ENCODE measurements around the gene SPACA4.

DNA sequence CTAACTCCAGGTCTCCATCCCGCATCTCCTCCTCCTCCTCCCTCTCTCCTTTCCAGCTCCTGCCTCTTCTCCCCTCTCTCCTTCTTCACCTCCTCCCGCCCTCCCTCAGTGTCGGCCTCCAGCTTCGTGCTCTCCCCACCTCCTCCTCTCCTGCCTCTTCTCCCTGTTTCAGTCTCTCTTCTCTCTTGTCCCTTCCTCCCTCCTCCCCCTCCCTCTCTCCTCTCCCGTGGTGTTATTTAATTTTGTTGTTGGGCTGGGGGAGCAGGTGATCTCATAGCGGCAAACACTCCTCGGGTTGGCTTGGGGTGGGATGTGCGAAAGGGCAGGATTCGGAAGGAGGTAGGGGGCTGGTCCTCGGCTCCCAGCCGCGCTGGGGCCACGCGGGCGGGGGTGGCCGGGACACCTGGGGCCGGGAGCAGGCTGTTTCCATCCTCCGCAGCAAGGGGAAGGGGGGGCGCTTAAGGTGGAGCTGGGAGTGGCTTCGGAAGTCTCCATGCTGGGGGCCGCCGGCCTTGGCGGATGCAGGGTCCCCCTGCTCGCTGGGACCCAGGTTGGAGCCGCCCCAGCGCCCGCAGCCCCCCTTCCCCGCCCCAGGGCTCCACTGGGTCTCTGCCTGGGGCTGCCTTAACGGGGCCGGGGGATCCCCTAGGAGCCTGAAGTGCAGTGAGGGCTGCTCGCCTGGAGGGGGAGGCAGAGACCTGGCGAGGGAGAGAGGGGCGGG is 39.6 kb downstream of the SPACA4 start, which contains the start of gene CA11:
- TF ChIP-seq, protein P1, sequence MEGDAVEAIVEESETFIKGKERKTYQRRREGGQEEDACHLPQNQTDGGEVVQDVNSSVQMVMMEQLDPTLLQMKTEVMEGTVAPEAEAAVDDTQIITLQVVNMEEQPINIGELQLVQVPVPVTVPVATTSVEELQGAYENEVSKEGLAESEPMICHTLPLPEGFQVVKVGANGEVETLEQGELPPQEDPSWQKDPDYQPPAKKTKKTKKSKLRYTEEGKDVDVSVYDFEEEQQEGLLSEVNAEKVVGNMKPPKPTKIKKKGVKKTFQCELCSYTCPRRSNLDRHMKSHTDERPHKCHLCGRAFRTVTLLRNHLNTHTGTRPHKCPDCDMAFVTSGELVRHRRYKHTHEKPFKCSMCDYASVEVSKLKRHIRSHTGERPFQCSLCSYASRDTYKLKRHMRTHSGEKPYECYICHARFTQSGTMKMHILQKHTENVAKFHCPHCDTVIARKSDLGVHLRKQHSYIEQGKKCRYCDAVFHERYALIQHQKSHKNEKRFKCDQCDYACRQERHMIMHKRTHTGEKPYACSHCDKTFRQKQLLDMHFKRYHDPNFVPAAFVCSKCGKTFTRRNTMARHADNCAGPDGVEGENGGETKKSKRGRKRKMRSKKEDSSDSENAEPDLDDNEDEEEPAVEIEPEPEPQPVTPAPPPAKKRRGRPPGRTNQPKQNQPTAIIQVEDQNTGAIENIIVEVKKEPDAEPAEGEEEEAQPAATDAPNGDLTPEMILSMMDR (IDR thresholded peaks at IDR 0.05) = peak; percentile 88
- TF ChIP-seq POLR2AphosphoS5 (IDR thresholded peaks at IDR 0.05; ENCODE audit: low read depth, low read length) = no peak
- TF ChIP-seq SIN3A (IDR thresholded peaks at IDR 0.05; ENCODE audit: borderline replicate concordance, insufficient read depth, low read depth, low read length) = no peak
- no peak for TF ChIP-seq TCF7L2 (IDR thresholded peaks at IDR 0.05; ENCODE audit: low read depth, low read length)
- TF ChIP-seq, protein P2, sequence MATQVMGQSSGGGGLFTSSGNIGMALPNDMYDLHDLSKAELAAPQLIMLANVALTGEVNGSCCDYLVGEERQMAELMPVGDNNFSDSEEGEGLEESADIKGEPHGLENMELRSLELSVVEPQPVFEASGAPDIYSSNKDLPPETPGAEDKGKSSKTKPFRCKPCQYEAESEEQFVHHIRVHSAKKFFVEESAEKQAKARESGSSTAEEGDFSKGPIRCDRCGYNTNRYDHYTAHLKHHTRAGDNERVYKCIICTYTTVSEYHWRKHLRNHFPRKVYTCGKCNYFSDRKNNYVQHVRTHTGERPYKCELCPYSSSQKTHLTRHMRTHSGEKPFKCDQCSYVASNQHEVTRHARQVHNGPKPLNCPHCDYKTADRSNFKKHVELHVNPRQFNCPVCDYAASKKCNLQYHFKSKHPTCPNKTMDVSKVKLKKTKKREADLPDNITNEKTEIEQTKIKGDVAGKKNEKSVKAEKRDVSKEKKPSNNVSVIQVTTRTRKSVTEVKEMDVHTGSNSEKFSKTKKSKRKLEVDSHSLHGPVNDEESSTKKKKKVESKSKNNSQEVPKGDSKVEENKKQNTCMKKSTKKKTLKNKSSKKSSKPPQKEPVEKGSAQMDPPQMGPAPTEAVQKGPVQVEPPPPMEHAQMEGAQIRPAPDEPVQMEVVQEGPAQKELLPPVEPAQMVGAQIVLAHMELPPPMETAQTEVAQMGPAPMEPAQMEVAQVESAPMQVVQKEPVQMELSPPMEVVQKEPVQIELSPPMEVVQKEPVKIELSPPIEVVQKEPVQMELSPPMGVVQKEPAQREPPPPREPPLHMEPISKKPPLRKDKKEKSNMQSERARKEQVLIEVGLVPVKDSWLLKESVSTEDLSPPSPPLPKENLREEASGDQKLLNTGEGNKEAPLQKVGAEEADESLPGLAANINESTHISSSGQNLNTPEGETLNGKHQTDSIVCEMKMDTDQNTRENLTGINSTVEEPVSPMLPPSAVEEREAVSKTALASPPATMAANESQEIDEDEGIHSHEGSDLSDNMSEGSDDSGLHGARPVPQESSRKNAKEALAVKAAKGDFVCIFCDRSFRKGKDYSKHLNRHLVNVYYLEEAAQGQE (IDR thresholded peaks at IDR 0.05; ENCODE audit: insufficient read depth in 1 of 2, low read depth in 2 of 2, low read length in 1 of 2) = no peak
